GM12878 (cell line): ENCODE results near the gene SUSD6. TPM values are rescaled to one million over a fixed set of nuclear protein-coding genes. Genes with fewer than 3 reads are reported as not detected.

ENCODE experiments used
- ATF7 ChIP-seq: fragments of 450-650 bp; IDR thresholded peaks from 2 replicates; pipeline ENCODE4 v1.6.1; 2016; ENCODE audit warnings: low read depth, mild to moderate bottlenecking
- CEBPB ChIP-seq, 2 experiments: fragments of 150-350 bp in 1 of 2; IDR thresholded peaks; 2 replicates each; pipeline ENCODE4 v1.6.1; 2012 to 2014; ENCODE audit warnings: low read depth in 2 of 2, low read length in 2 of 2, borderline replicate concordance in 1 of 2, inconsistent platforms in 1 of 2
- EP300 ChIP-seq, 2 experiments: fragments of 150-350 bp in 1 of 2; IDR thresholded peaks; 2 replicates each; pipeline ENCODE4 v1.6.1; 2011 to 2012; ENCODE audit warnings: low read depth in 2 of 2, low read length in 2 of 2, borderline replicate concordance in 1 of 2, improper control_type of control experiment in 1 of 2, inconsistent platforms in 1 of 2; ENCODE audit not compliant: control insufficient read depth in 1 of 2
- EZH2 ChIP-seq: IDR thresholded peaks from 2 replicates; pipeline ENCODE4 v1.6.1; 2012; ENCODE audit warnings: low read depth, mild to moderate bottlenecking, control low read depth, inconsistent platforms, low read length, borderline replicate concordance; ENCODE audit not compliant: control insufficient read depth
- HDAC2 ChIP-seq: fragments of 200-600 bp; sonication (generic); IDR thresholded peaks from 2 replicates; pipeline ENCODE4 v1.6.1; 2017
- KAT2A ChIP-seq: conservative IDR thresholded peaks from 2 replicates; pipeline ENCODE4 v1.6.1; 2011; ENCODE audit warnings: low read depth, low read length; ENCODE audit not compliant: control insufficient read depth
- MYC ChIP-seq: IDR thresholded peaks from 2 replicates; pipeline ENCODE4 v1.6.1; 2011; ENCODE audit warnings: mild to moderate bottlenecking, low read length, moderate library complexity, inconsistent platforms; ENCODE audit not compliant: insufficient read depth, insufficient replicate concordance, insufficient read length, severe bottlenecking
- POLR2A ChIP-seq: IDR thresholded peaks from 2 replicates; pipeline ENCODE4 v1.6.1; 2011; ENCODE audit warnings: low read depth, mild to moderate bottlenecking, low read length
- RUNX3 ChIP-seq: IDR thresholded peaks from 2 replicates; pipeline ENCODE4 v1.6.1; 2012; ENCODE audit warnings: low read length, inconsistent platforms
- SIX5 ChIP-seq: IDR thresholded peaks from 2 replicates; pipeline ENCODE4 v1.6.1; 2011; ENCODE audit warnings: mild to moderate bottlenecking, low read depth, low read length, moderate library complexity; ENCODE audit not compliant: severe bottlenecking
- TARDBP ChIP-seq: IDR thresholded peaks from 2 replicates; pipeline ENCODE4 v1.6.1; 2016; ENCODE audit warnings: borderline replicate concordance
- YBX1 ChIP-seq: fragments of 450-650 bp; IDR thresholded peaks from 2 replicates; pipeline ENCODE4 v1.6.1; 2016; ENCODE audit warnings: antibody characterized with exemption
- YY1 ChIP-seq: IDR thresholded peaks from 2 replicates; pipeline ENCODE4 v1.6.1; 2011; ENCODE audit warnings: low read depth, mild to moderate bottlenecking, low read length
- polyA plus RNA-seq, 11 experiments: library from polyadenylated mRNA; depleted of rRNA in 4 of 11; unstranded in 6 of 11; stranded (reverse) in 5 of 11; fragments of >200 nt; fragmentation: Nextera tagmentation in 4 of 11; fragmentation: Illumina TruSeq in 1 of 11; extraction: Ambion mirVana in 4 of 11; extraction: Trizol in 1 of 11; gene quantifications; 1 replicate in 1 of 11; 2 replicates in 10 of 11; pipeline versions ENCODE4 v1.2.1 to v1.2.3, GENCODE V29; 2011 to 2016; ENCODE audit warnings: inconsistent platforms in 2 of 11, missing spikeins in 2 of 11, low read depth in 1 of 11
- total RNA-seq, 4 experiments: library from RNA; depleted of rRNA in 3 of 4; stranded (reverse); fragments of >200 nt in 3 of 4; fragmentation: Illumina TruSeq in 1 of 4; extraction: Trizol in 1 of 4; gene quantifications; 2 replicates each; pipeline versions ENCODE4 v1.2.1 to v1.2.3, GENCODE V29; 2013 to 2021
- TF ChIP-seq, protein P1 (sequence below): fragments of 450-650 bp; IDR thresholded peaks from 2 replicates; pipeline ENCODE4 v1.6.1; 2017; ENCODE audit warnings: mild to moderate bottlenecking, moderate library complexity

SUSD6 gene
- total and polyA plus RNA-seq, 10 of the 15 experiments (the other 5 are each of a cell fraction or from before 2014, with no cell fraction given) = 6.6 to 39.8 (median 20.2) TPM

DNA sequence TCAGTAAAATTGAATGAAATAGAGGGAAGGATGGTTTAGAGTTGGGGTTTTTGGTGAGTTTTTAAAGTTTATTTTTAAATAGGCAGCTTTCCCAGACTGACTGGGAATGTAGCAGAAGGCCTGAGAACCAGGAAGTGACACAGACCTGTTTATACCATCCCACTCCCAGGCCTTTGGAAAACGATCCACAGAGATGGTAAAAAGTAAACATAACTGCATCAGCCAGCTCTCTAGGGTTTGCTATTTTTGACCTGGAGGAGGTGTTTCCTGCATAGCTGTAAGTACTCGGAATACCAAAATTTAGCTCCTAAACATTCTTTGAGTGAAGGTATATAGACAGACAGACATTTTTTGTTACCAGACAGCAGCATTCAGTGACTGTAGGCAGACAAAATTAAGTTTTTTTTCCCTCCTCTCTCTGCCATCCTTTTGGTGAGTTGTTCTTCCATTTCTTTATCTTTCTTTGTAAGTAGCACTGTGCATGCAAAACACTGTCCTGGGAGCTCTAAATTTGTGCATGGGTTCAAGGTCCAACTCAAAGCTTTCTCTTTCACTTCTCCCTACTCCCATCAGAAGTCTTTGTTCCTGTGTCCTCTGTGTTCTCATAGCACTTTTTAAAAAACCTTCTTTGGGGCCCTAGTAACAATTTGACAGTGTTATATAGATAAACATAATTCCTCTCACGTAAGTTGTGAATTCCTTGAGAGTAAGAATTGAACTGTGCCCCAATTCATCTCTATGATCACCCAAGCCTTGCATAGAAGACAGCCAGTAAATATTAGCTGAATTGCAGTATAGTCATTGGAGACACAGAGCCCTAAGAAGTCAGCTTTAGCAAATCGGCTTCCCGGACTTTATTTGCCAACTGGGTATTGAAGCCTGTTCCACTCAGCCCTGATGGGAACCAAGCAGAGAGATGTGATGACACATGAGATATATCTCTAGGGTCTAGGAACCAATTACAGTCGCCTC is 37.4 kb downstream of the SUSD6 start (continued):
- TF ChIP-seq, protein P1, sequence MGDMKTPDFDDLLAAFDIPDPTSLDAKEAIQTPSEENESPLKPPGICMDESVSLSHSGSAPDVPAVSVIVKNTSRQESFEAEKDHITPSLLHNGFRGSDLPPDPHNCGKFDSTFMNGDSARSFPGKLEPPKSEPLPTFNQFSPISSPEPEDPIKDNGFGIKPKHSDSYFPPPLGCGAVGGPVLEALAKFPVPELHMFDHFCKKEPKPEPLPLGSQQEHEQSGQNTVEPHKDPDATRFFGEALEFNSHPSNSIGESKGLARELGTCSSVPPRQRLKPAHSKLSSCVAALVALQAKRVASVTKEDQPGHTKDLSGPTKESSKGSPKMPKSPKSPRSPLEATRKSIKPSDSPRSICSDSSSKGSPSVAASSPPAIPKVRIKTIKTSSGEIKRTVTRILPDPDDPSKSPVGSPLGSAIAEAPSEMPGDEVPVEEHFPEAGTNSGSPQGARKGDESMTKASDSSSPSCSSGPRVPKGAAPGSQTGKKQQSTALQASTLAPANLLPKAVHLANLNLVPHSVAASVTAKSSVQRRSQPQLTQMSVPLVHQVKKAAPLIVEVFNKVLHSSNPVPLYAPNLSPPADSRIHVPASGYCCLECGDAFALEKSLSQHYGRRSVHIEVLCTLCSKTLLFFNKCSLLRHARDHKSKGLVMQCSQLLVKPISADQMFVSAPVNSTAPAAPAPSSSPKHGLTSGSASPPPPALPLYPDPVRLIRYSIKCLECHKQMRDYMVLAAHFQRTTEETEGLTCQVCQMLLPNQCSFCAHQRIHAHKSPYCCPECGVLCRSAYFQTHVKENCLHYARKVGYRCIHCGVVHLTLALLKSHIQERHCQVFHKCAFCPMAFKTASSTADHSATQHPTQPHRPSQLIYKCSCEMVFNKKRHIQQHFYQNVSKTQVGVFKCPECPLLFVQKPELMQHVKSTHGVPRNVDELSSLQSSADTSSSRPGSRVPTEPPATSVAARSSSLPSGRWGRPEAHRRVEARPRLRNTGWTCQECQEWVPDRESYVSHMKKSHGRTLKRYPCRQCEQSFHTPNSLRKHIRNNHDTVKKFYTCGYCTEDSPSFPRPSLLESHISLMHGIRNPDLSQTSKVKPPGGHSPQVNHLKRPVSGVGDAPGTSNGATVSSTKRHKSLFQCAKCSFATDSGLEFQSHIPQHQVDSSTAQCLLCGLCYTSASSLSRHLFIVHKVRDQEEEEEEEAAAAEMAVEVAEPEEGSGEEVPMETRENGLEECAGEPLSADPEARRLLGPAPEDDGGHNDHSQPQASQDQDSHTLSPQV = no peak
- TF ChIP-seq SIX5 = no peak
- TF ChIP-seq POLR2A = no peak
- no peak; the same call in 1 of the 2 replicates for TF ChIP-seq RUNX3
- TF ChIP-seq YY1 = no peak
- no peak for TF ChIP-seq YBX1
- TF ChIP-seq KAT2A = no peak
- TF ChIP-seq EZH2 = no peak
- peak; percentile 45 for TF ChIP-seq ATF7
- TF ChIP-seq TARDBP = no peak
- TF ChIP-seq MYC = no peak
- peak in 1 of 2 experiments; percentile 75; a peak in 2 of 4 replicates for TF ChIP-seq EP300 (IDR thresholded peaks at IDR 0.05; ENCODE audit: borderline replicate concordance in 1 of 2, control insufficient read depth in 1 of 2, low read depth in 2 of 2, low read length in 2 of 2)
- no peak for TF ChIP-seq HDAC2
- no peak for TF ChIP-seq CEBPB (IDR thresholded peaks at IDR 0.05; ENCODE audit: borderline replicate concordance in 1 of 2, low read depth in 2 of 2, low read length in 2 of 2)
